Mucosa of stomach (tissue), 1 donor: ENCODE data around the gene CYP1A2.

ENCODE experiments used
- H3K27me3 ChIP-seq: one replicate; pipeline ENCODE4 v1.7.0; 2013; ENCODE audit warnings: mild to moderate bottlenecking, low read length; ENCODE audit not compliant: control insufficient read depth, insufficient read depth
- H3K36me3 ChIP-seq: one replicate; pipeline ENCODE4 v1.7.0; 2013; ENCODE audit warnings: low read length; ENCODE audit not compliant: control insufficient read depth, insufficient read depth
- H3K4me1 ChIP-seq: one replicate; pipeline ENCODE4 v1.7.0; 2013; ENCODE audit warnings: mild to moderate bottlenecking, low read length; ENCODE audit not compliant: control insufficient read depth, insufficient read depth
- H3K4me3 ChIP-seq: one replicate; pipeline ENCODE4 v1.7.0; 2013; ENCODE audit warnings: low read length
- H3K9ac ChIP-seq: one replicate; pipeline ENCODE4 v1.7.0; 2013; ENCODE audit warnings: mild to moderate bottlenecking, low read length, moderate library complexity
- H3K9me3 ChIP-seq: one replicate; pipeline ENCODE4 v1.7.0; 2013; ENCODE audit warnings: mild to moderate bottlenecking, low read length, moderate library complexity; ENCODE audit not compliant: control insufficient read depth
- donor health status: Pancreatic carcinoma.

Gene CYP1A2, protein sequence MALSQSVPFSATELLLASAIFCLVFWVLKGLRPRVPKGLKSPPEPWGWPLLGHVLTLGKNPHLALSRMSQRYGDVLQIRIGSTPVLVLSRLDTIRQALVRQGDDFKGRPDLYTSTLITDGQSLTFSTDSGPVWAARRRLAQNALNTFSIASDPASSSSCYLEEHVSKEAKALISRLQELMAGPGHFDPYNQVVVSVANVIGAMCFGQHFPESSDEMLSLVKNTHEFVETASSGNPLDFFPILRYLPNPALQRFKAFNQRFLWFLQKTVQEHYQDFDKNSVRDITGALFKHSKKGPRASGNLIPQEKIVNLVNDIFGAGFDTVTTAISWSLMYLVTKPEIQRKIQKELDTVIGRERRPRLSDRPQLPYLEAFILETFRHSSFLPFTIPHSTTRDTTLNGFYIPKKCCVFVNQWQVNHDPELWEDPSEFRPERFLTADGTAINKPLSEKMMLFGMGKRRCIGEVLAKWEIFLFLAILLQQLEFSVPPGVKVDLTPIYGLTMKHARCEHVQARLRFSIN

DNA sequence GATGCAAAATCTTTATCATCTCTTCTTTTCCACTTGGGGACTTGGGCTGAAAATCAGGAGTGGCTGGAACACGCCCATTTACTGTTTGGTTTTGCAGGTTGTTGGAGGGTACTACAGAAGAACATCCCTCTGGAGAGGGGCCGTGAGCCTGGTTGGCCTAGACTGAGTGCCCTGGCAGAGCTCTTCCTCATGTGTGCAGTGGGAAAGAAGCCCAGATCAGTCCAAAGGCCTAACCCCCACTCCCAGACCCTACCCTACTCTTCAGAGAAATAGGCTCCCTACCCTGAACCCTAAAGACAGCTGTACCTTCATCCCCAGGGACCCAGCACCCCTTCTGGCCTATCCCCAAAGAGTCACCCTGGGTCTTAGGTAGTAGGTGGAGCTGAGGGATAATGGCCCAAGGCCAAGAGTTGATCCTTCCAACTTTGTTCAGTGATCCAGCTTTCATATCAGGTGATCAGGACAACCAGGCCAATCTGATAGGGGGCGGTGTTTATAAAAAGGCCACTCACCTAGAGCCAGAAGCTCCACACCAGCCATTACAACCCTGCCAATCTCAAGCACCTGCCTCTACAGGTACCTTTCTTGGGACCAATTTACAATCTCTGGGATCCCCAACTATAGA, at the start of gene CYP1A2:
CYP1A2 (plus strand) TSS at position 524 of the 625 bp plus-strand sequence. CDS start 894 bp downstream, outside the sequence.
- H3K4me1 ChIP-seq, result no peaks in the 10 kb centered on the region
- no peaks in the 10 kb centered on the region for H3K9me3 ChIP-seq
- no peak within 1 kb of the TSS for H3K9ac ChIP-seq
- H3K4me3 ChIP-seq, result no peak within 1 kb of the TSS
- H3K27me3 ChIP-seq, result no peaks in the 10 kb centered on the region
- H3K36me3 ChIP-seq, result no peaks in the 10 kb centered on the region

DNA sequence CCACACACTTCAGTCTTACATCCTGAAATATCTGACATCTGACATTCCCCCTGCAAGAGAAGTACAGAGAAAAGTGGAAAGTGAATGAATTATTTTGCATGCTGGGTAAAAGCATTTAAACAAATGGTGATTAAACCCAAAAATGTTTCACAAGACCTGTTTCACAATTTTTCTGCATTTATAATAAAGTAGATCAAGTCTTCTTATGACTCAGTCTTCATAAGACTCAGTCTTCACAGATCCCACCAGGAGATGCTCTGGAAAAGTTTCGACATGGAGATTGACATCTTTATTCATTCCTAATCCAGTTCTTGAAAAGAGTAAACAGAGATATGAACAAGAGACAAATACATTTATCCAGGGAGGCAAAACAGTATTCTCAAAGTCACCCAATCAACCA, 39.6 kb upstream of the CYP1A2 start:
- Histone ChIP-seq H3K27me3 (no peaks in the 10 kb centered on the region), H3K4me3 (no peak overlapping the region), H3K4me1 (no peaks in the 10 kb centered on the region), H3K9ac (no peak overlapping the region), H3K36me3 (no peaks in the 10 kb centered on the region), H3K9me3 (no peaks in the 10 kb centered on the region)

DNA sequence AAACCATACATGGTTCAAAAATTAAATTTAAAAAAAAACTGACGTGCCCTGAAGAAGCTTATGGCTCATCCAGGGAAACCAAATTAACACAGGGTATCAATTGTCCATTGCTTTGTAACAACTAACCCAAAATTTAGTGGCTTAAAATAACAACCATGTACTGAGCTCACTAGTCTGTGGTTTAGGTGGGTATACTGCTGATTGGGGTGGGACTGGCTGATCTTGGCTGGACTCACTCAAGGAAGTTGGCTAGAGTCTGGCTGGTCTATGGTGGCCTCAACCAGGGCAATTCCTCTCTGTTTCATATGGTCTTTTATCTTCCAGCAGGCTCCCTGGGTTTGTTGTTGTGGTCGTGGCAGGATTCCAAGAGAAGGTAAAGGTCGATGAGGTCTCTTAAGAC, 38.8 kb upstream of the CYP1A2 start:
- no peaks in the 10 kb centered on the region for H3K4me1 ChIP-seq
- no peaks in the 10 kb centered on the region for H3K36me3 ChIP-seq
- no peaks in the 10 kb centered on the region for H3K9me3 ChIP-seq
- H3K9ac ChIP-seq, result no peak overlapping the region
- H3K27me3 ChIP-seq, result no peaks in the 10 kb centered on the region
- no peak overlapping the region for H3K4me3 ChIP-seq

DNA sequence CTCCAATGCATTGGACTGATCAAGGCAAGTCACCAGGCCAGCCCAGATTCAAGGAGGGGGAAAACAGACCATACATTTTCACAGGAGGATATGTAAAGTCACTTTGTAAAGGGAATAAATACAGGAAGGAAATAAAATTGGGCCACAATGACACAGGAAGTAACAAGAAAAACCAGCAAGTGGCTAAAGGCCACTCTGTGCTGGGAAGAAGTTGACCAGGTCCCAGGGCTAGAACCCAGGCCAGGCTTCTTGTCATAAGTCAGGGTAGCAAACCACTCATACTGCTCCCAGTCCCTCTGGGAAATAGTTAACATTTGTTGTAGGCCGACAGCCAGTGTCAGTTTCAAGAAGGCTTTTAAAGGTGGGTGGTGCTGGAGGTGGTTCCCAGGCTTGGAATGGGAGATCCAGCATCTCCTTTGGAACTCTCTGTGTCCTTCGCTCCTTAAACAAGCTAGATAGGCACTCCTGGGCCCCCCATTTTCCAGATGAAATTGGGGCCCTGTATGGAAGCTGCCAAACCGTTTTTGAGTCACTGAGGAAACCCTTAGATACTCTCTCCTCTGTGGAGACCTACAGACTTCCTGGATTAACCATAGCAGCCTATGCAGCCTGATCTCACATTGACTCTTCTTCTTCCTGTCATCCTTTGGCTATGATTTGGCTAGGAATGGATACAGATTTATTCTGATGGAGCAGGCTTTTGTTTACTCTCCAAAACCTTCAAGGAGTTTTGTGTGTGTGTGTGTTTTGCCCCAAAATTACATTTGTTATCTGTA, 38.1 kb upstream of the CYP1A2 start:
- H3K4me3 ChIP-seq, result no peak overlapping the region
- H3K9ac ChIP-seq, result no peak overlapping the region
- no peaks in the 10 kb centered on the region for H3K36me3 ChIP-seq
- H3K27me3 ChIP-seq, result no peaks in the 10 kb centered on the region
- no peaks in the 10 kb centered on the region for H3K4me1 ChIP-seq
- no peaks in the 10 kb centered on the region for H3K9me3 ChIP-seq

DNA sequence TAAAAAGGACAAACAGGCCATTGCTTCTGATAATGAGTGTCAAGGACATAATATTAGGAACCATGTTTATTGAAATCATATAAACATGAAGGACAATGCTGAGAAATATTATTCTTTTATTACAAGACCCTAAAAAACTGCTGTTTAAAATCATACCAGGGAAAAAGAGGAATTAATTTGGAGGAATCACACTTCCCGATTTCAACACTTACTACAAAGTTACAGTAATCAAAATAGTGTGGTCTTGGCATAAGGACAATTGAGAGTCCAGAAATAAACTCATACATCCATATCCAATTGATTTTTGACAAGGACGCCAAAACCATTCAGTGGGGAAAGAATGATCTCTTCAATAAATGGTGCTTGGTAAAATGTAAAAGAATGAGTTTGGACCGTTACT, 36.3 kb upstream of the CYP1A2 start:
- H3K4me1 ChIP-seq, result no peaks in the 10 kb centered on the region
- H3K9me3 ChIP-seq, result no peaks in the 10 kb centered on the region
- H3K4me3 ChIP-seq, result no peak overlapping the region
- no peaks in the 10 kb centered on the region for H3K27me3 ChIP-seq
- no peak overlapping the region for H3K9ac ChIP-seq
- H3K36me3 ChIP-seq, result no peaks in the 10 kb centered on the region

DNA sequence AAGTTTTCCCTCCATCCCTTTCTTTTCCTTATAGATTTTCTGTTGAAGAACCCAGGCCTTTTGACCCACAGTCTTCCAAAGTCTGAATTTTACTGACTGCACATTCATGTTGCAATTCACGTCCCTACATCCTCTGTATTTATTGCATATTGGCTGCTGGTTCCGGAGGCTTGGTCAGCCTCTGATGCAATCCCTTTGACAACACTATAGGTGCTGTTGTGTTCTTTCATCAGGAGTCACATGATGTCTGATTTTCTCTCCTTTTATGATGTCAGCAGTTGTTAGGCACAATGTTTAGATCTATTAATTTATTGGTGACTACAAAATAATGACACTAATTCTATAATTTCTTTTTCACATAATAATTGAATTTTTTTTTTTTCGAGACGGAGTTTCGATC, 32.0 kb upstream of the CYP1A2 start:
- H3K27me3 ChIP-seq, result no peaks in the 10 kb centered on the region

DNA sequence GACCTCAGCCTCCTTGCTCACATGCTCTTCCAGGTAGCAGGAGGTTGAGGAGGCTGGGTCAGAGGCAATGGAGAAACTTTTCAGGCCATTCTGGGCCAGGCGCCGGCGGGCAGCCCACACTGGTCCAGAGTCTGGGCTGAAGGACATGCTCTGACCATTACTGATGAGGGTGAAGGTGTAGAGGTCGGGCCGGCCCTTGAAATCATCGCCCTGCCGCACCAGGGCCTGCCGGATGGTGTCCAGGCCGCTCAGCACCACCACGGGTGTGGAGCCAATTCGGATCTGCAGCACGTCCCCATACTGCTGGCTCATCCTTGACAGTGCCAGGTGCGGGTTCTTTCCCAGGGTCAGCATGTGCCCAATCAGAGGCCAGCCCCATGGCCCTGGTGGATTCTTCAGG, 26.1 kb upstream of the CYP1A2 start:
- Histone ChIP-seq H3K27me3 (peaks cover 23% of the 10 kb centered on the region), H3K9me3 (no peaks in the 10 kb centered on the region), H3K9ac (no peak overlapping the region), H3K4me3 (no peak overlapping the region), H3K4me1 (peaks cover 15% of the 10 kb centered on the region), H3K36me3 (no peaks in the 10 kb centered on the region)

More for the DNA sequence above, 32.0 kb upstream of the CYP1A2 start:
- no peak overlapping the region for H3K9ac ChIP-seq
- H3K4me1 ChIP-seq, result no peaks in the 10 kb centered on the region
- H3K36me3 ChIP-seq, result no peaks in the 10 kb centered on the region
- H3K9me3 ChIP-seq, result no peaks in the 10 kb centered on the region
- no peak overlapping the region for H3K4me3 ChIP-seq

DNA sequence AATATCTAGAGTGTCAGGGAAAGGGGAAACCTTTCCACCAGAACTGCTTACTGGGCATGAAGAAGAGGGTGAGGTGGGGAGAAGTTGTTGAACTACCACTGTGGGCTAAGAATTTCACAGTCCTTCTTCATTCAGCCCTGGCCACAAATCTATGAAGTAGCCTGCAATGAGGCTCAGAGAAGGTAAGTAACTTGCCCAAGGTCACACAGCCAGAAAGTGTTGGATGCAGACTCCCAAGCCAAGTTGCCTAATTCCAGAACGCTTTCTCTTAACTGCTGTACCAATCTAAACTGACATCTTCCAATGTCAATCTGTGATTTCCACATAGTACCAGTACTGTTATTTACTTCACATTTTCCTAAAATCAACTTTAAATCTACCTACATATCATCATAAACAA, 25.5 kb upstream of the CYP1A2 start:
- Histone ChIP-seq H3K4me3 (no peak overlapping the region), H3K4me1 (peaks cover 15% of the 10 kb centered on the region), H3K36me3 (no peaks in the 10 kb centered on the region), H3K9me3 (no peaks in the 10 kb centered on the region), H3K9ac (no peak overlapping the region), H3K27me3 (peaks cover 29% of the 10 kb centered on the region)

DNA sequence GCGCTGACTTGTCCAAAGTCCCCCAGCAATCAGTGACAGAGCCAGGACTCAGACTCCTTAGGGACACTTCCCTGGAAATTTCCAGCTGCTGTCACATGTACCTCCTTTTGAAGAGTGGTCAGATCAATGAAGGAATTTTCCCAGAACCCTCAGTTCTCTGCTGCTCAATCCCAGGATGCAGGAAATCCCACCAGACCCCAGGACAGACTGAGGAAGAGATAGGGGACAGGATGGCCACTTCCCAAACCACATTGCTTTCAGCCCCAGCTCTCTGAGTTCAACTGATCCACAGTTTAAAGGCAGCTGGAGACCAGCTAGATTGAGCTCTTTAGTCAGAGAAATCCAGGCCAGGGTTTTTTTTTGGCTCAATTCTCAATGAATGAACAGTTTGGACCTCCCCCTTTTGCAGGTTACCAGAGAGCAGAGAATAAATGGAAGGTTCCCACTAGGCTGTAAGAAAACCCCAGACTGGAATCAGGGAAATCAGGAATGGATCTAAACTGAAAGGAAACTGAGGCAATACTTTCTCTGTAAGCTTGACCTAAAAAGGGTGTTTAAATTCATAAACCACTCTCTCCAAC, 24.8 kb upstream of the CYP1A2 start:
- Histone ChIP-seq H3K9ac (no peak overlapping the region), H3K36me3 (no peaks in the 10 kb centered on the region), H3K27me3 (peaks cover 29% of the 10 kb centered on the region), H3K9me3 (no peaks in the 10 kb centered on the region), H3K4me1 (peaks cover 15% of the 10 kb centered on the region), H3K4me3 (no peak overlapping the region)

DNA sequence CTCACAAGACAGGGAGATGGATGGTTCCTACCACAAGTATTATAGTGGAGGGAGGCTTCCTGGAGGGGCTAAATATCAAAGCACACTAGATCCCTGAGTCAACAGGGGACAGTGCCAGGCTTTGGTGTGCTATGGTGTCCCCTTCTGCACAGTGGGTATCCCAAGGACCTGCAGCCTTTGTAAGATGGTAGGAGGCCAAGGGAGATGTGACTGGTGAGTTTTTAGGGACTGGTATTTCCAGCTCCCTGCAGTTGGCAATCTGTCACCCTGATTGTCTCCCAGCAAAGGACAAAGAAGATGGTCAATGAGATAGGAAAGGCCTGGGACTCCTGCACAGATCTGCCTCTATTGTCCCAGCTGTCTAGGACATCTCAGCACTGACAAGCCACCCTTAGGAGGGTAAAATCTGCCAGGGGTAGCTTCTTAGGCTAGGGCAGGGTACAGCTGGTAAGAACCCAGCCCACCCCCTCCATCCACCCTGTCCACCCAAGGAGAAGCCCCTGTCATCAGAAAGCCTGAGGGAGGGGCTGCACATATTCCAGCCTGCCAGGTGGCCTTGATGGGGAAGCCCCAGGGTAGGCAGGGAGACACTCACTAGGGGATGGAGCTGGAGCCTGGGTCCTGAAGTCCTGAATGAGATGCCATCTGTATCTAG, 23.9 kb upstream of the CYP1A2 start:
- no peaks in the 10 kb centered on the region for H3K9me3 ChIP-seq
- no peak overlapping the region for H3K4me3 ChIP-seq
- H3K27me3 ChIP-seq, result peaks cover 29% of the 10 kb centered on the region
- no peaks in the 10 kb centered on the region for H3K36me3 ChIP-seq
- H3K9ac ChIP-seq, result no peak overlapping the region
- H3K4me1 ChIP-seq, result peaks cover 15% of the 10 kb centered on the region

DNA sequence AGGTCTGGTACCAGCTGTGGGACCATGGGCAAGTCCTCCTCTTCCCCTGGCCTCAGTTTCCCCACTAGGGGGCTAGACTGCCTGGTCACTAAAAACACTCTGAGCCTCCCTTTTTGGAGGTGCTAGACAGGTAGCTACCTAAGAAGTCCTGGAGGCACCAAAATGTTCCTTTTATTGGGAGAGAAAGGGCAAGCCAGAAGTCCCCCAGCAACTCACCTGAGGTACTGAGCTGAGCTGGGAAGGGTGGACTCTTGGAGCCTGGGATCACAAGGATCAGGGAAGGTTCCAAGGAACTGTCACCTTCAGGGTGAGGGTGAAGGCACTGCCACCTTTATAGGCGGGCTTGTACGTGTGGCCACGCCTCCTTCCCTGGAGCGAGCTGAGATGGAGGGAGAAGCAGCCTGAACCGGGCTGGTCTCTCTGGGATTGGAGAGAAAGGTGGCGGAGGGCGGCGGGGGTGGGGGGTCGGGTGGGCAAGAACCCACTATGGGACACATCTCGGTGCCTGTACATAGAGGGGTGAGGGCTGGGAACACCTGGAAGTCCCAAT, 23.3 kb upstream of the CYP1A2 start, which contains the start of gene CYP1A1:
CYP1A1 (minus strand) TSS at position 304 of the 550 bp plus-strand sequence. CDS start 2,431 bp downstream, outside the sequence.
- Histone ChIP-seq H3K9me3 (no peaks in the 10 kb centered on the region), H3K4me3 (peak within 1 kb of the TSS; percentile 19), H3K4me1 (peaks cover 15% of the 10 kb centered on the region), H3K9ac (peak within 1 kb of the TSS; percentile 34), H3K36me3 (no peaks in the 10 kb centered on the region), H3K27me3 (peaks cover 33% of the 10 kb centered on the region)
